B cell (primary cell): ENCODE results near the gene TRAPPC8. TPM values are rescaled to one million over a fixed set of nuclear protein-coding genes. Genes with fewer than 3 reads are reported as not detected.

ENCODE experiments used
- ATAC-seq: fragments of 200-7000 bp; cut with Tn5 transposase; one replicate; pipeline ENCODE4 v1.10.0; 2021; ENCODE audit warnings: low read depth, mild to moderate bottlenecking, moderate number of reproducible peaks, moderate library complexity
- CTCF ChIA-PET: fragments of 350-600 bp; sonication (Branson Sonifier 250); formaldehyde crosslinking; loops from one replicate; lab custom pipeline; 2021; ENCODE audit warnings: antibody characterized with exemption, inconsistent platforms; lab: Charles Lee
- POLR2A ChIA-PET: fragments of 350-600 bp; sonication (Branson Sonifier 250); formaldehyde crosslinking; loops from one replicate; lab custom pipeline; 2021; ENCODE audit warnings: antibody characterized with exemption; lab: Charles Lee
- DNase-seq: peaks from one replicate; pipeline ENCODE4 v3.0.0; 2013
- H2AFZ ChIP-seq: 2 replicates; pipeline ENCODE4 v1.6.1; 2012; ENCODE audit warnings: mild to moderate bottlenecking, low read depth, low read length; ENCODE audit not compliant: insufficient read depth, poor library complexity, severe bottlenecking
- H3K27ac ChIP-seq, 2 donors: 1 replicate in 1 of 2; 2 replicates in 1 of 2; pipeline ENCODE4 v1.5.1; 2012 to 2013; ENCODE audit warnings: low read length in 2 of 2, mild to moderate bottlenecking in 2 of 2, moderate library complexity in 1 of 2
- H3K27me3 ChIP-seq, 4 experiments: fragments of 200-600 bp in 1 of 4; sonication (generic) in 1 of 4; replicated peaks in 1 of 4; 1 replicate in 2 of 4; 2 replicates in 2 of 4; pipeline versions ENCODE4 v1.6.1 to v1.7.0; 2013 to 2016; ENCODE audit warnings: low read length in 3 of 4, mild to moderate bottlenecking in 2 of 4, mixed read lengths in 1 of 4, moderate library complexity in 1 of 4; ENCODE audit not compliant: insufficient read depth in 4 of 4, control insufficient read depth in 3 of 4; ENCODE audit errors: control extremely low read depth in 1 of 4
- H3K36me3 ChIP-seq, 2 experiments: replicated peaks in 1 of 2; 1 replicate in 1 of 2; 2 replicates in 1 of 2; pipeline versions ENCODE4 v1.6.1 to v1.7.1; 2013; ENCODE audit warnings: low read length in 1 of 2; ENCODE audit not compliant: insufficient read depth in 2 of 2, control insufficient read depth in 1 of 2; ENCODE audit errors: control extremely low read depth in 1 of 2, extremely low read depth in 1 of 2
- H3K4me1 ChIP-seq, 2 donors: fragments of 200-600 bp in 1 of 2; sonication (generic) in 1 of 2; 1 replicate in 1 of 2; 2 replicates in 1 of 2; pipeline versions ENCODE4 v1.5.1 to v1.6.1; 2013 to 2017; ENCODE audit warnings: low read length in 2 of 2; ENCODE audit not compliant: control insufficient read depth in 2 of 2, insufficient read depth in 2 of 2
- H3K4me2 ChIP-seq: replicated peaks from 2 replicates; pipeline ENCODE3; 2012; ENCODE audit warnings: mild to moderate bottlenecking, low read depth, low read length; ENCODE audit not compliant: poor library complexity, severe bottlenecking
- H3K4me3 ChIP-seq, 5 experiments: fragments of 200-600 bp in 1 of 5; sonication (generic) in 1 of 5; 1 replicate in 3 of 5; 2 replicates in 2 of 5; pipeline versions ENCODE4 v1.5.1 to v1.7.0; 2011 to 2016; ENCODE audit warnings: low read length in 4 of 5, mild to moderate bottlenecking in 4 of 5, low read depth in 2 of 5, control low read depth in 1 of 5, moderate library complexity in 1 of 5; ENCODE audit not compliant: insufficient read depth in 1 of 5; ENCODE audit errors: control extremely low read depth in 1 of 5, extremely low read depth in 1 of 5
- H3K79me2 ChIP-seq: fragments of 200-600 bp; sonication (generic); one replicate; pipeline ENCODE4 v1.6.0; 2016; ENCODE audit warnings: low read length; ENCODE audit not compliant: control insufficient read depth, insufficient read depth
- H3K9ac ChIP-seq: fragments of 200-600 bp; sonication (generic); 2 replicates; pipeline ENCODE4 v1.6.1; 2017; ENCODE audit warnings: mild to moderate bottlenecking, low read length, moderate library complexity
- H3K9me3 ChIP-seq, 3 donors: one replicate each; pipeline versions ENCODE4 v1.6.1 to v1.7.1; 2013; ENCODE audit warnings: low read length in 2 of 3; ENCODE audit not compliant: control insufficient read depth in 2 of 3, insufficient read depth in 1 of 3; ENCODE audit errors: control extremely low read depth in 1 of 3
- H4K20me1 ChIP-seq: 2 replicates; pipeline ENCODE4 v1.6.0; 2012; ENCODE audit warnings: mild to moderate bottlenecking, low read length; ENCODE audit not compliant: insufficient read depth, control insufficient read depth, poor library complexity, severe bottlenecking
- H3K27ac Mint-ChIP-seq: one replicate; pipeline ENCODE4 v1.8.0; 2021; ENCODE audit warnings: mixed read lengths
- H3K27me3 Mint-ChIP-seq: one replicate; pipeline ENCODE4 v1.8.0; 2021; ENCODE audit warnings: mixed read lengths
- H3K4me1 Mint-ChIP-seq: one replicate; pipeline ENCODE4 v1.8.0; 2021; ENCODE audit warnings: mixed read lengths
- H3K4me3 Mint-ChIP-seq: one replicate; pipeline ENCODE4 v1.8.0; 2021; ENCODE audit warnings: mixed read lengths
- H3K9me3 Mint-ChIP-seq: one replicate; pipeline ENCODE4 v1.8.0; 2022; ENCODE audit warnings: mixed read lengths; ENCODE audit not compliant: insufficient read depth
- EZH2 ChIP-seq: IDR thresholded peaks from 2 replicates; pipeline ENCODE4 v1.6.1; 2012; ENCODE audit warnings: borderline replicate concordance, low read depth, mild to moderate bottlenecking, moderate library complexity, low read length; ENCODE audit not compliant: insufficient read depth, poor library complexity, severe bottlenecking
- WGBS: methylation state at CpG from one replicate; pipeline ENCODE4 v1.1.5; 2013; ENCODE audit warnings: missing lambda C conversion rate; ENCODE audit not compliant: insufficient coverage; 5-methylcytosine and 5-hydroxymethylcytosine counted together
- intact Hi-C: fragments of 100-400 bp; cut with micrococcal nuclease; formaldehyde crosslinking; loops from one replicate; pipeline ENCODE4 v1.10.0; 2022
- polyA plus RNA-seq: library from polyadenylated mRNA; depleted of rRNA; stranded (reverse); fragments of >200 nt; gene quantifications from 2 replicates; pipeline ENCODE4 v1.2.3, GENCODE V29; 2012
- total RNA-seq, 2 donors: library from RNA; stranded (reverse); fragments of 120-200 nt in 1 of 2; gene quantifications; 1 replicate in 1 of 2; 2 replicates in 1 of 2; pipeline versions ENCODE4 v1.2.3 to v1.2.4, GENCODE V29; 2013 to 2022
- TF ChIP-seq, protein P1 (sequence below): fragments of 200-600 bp; IDR thresholded peaks from one replicate; pipeline ENCODE4 v1.8.0; 2022; ENCODE audit warnings: antibody characterized with exemption, mild to moderate bottlenecking

The TRAPPC8 gene
- total and polyA plus RNA-seq, 2 donors (not counting 1 experiment from before 2014, with no cell fraction given) = 53.6 to 95.5 TPM

DNA sequence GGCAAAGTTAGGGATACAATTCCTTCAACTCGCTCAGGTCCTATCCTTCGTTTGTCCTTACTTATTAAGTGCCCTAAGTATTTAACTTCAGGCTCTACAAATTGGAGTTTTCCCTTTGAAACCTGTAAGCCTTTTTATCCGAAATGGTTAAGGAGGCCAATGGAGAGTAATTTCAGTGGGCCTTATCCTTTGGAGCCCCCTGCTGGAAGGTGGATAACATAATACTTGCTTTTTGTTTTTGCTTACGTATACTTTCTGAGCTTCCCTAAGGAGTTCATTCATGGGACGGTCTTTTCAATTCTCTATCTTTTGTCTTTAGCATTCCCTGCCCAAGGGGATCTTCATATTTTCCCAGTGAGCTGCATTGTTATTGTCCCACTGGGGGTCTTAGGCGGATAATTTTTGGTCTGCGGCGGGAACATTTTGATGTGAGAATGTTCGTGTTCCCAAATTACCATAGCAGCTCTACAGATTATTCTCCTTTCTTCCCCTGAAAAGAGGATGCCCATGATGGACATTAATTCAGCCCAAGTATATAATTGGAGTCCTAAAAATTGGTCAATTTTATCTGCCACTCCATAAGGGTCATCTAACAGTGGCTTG, 34.4 kb upstream of the TRAPPC8 start:
- Histone ChIP-seq H3K36me3 (no peaks in the 10 kb centered on the region), H3K79me2 (no peaks in the 10 kb centered on the region), H3K9ac (no peak overlapping the region), H3K27me3 (no peaks in the 10 kb centered on the region), H3K4me1 (no peaks in the 10 kb centered on the region), H3K27ac (no peak overlapping the region), H3K4me3 (no peak overlapping the region), H4K20me1 (no peaks in the 10 kb centered on the region), H2AFZ (no peak overlapping the region), H3K4me2 (no peak overlapping the region), H3K9me3 (peaks cover 8 to 37% (median 31%) of the 10 kb centered on the region in 3 donors)
- intact Hi-C loops = loop anchor here (1.0 to 10.0 kb wide), 3 partner anchors 35 to 236 kb away; partner anchors contain the start of gene TRAPPC8
- H3K4me1 Mint-ChIP-seq = no peaks in the 10 kb centered on the region
- no peak overlapping the region for H3K27ac Mint-ChIP-seq
- WGBS = 83% methylated on average over 1 of the region's 9 CpGs
- CTCF ChIA-PET = interaction anchor here (0.7 to 2.3 kb wide), 29 partner anchors 10 to 449 kb away, joined by 3 to 12 read pairs (median 4); partner anchors contain the start of gene TRAPPC8
- H3K9me3 Mint-ChIP-seq = peaks cover 14% of the 10 kb centered on the region
- DNase-seq (peak; percentile 61), ATAC-seq (no peak)
- H3K4me3 Mint-ChIP-seq = no peak overlapping the region
- no peak for TF ChIP-seq EZH2
- TF ChIP-seq, protein P1, sequence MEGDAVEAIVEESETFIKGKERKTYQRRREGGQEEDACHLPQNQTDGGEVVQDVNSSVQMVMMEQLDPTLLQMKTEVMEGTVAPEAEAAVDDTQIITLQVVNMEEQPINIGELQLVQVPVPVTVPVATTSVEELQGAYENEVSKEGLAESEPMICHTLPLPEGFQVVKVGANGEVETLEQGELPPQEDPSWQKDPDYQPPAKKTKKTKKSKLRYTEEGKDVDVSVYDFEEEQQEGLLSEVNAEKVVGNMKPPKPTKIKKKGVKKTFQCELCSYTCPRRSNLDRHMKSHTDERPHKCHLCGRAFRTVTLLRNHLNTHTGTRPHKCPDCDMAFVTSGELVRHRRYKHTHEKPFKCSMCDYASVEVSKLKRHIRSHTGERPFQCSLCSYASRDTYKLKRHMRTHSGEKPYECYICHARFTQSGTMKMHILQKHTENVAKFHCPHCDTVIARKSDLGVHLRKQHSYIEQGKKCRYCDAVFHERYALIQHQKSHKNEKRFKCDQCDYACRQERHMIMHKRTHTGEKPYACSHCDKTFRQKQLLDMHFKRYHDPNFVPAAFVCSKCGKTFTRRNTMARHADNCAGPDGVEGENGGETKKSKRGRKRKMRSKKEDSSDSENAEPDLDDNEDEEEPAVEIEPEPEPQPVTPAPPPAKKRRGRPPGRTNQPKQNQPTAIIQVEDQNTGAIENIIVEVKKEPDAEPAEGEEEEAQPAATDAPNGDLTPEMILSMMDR = peak; percentile 76
- H3K27me3 Mint-ChIP-seq = no peaks in the 10 kb centered on the region
- POLR2A ChIA-PET = no interaction called here

DNA sequence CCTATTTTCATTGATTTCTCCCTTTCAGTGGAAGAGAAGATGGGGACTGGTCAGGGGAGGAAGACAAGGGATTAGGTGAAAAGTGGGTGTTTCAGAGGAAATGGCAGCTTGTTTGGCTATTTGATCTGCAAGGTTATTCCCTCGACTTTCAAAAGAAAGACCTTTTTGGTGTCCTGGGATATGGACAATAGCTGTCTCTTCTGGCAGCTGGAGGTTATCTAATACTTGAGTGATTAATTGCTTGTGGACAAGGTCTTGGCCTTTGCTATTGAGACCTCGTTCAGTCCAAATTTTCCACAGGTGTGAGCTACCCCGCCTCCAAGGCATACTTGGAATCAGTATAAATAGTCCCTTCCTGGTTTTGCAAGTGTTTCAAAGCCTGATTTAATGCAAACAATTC, 33.3 kb upstream of the TRAPPC8 start:
- intact Hi-C loops = loop anchor here (2.0 to 10.0 kb wide), 2 partner anchors 33 to 51 kb away; partner anchors contain the start of gene TRAPPC8

More for the DNA sequence above, 33.3 kb upstream of the TRAPPC8 start:
- Histone ChIP-seq H3K36me3 (no peaks in the 10 kb centered on the region), H3K27me3 (no peaks in the 10 kb centered on the region), H3K4me2 (no peak overlapping the region), H4K20me1 (no peaks in the 10 kb centered on the region), H3K4me3 (no peak overlapping the region), H3K79me2 (no peaks in the 10 kb centered on the region), H3K27ac (no peak overlapping the region), H3K9me3 (peaks cover 8 to 43% (median 31%) of the 10 kb centered on the region in 3 donors), H2AFZ (no peak overlapping the region), H3K4me1 (no peaks in the 10 kb centered on the region), H3K9ac (no peak overlapping the region)
- ATAC-seq (no peak), DNase-seq (no peak)
- H3K9me3 Mint-ChIP-seq = peaks cover 14% of the 10 kb centered on the region
- ChIA-PET CTCF (interaction anchor here (0.6 to 2.3 kb wide), 15 partner anchors 11 to 420 kb away, joined by 3 to 12 read pairs (median 5); partner anchors contain the start of gene TRAPPC8), POLR2A (no interaction called here)
- no peak overlapping the region for H3K4me3 Mint-ChIP-seq
- no peaks in the 10 kb centered on the region for H3K4me1 Mint-ChIP-seq
- no peak overlapping the region for H3K27ac Mint-ChIP-seq
- H3K27me3 Mint-ChIP-seq = no peaks in the 10 kb centered on the region
- TF ChIP-seq, protein P1 = no peak
- TF ChIP-seq EZH2 = no peak
- WGBS = 85% methylated on average over 3 of the region's 3 CpGs
